B cell (primary cell): ENCODE measurements around the gene WSB2.

ENCODE experiments used
- CTCF ChIP-seq: fragments of 200-600 bp; IDR thresholded peaks from one replicate; pipeline ENCODE4 v1.8.0; 2022; ENCODE audit warnings: antibody characterized with exemption, mild to moderate bottlenecking
- EZH2 ChIP-seq: IDR thresholded peaks from 2 replicates; pipeline ENCODE4 v1.6.1; 2012; ENCODE audit warnings: borderline replicate concordance, low read depth, mild to moderate bottlenecking, moderate library complexity, low read length; ENCODE audit not compliant: insufficient read depth, poor library complexity, severe bottlenecking

- TF ChIP-seq CTCF (no peak), EZH2 (no peak)
These were observed 66.2 kb downstream of the WSB2 start for GRCh38 chr12:117994551-117995438.
